Kidney epithelial cell (primary cell): ENCODE measurements around the gene TMEM87B. TPM values are rescaled to one million over a fixed set of nuclear protein-coding genes. Genes with fewer than 3 reads are reported as not detected.
A peak's percentile ranks its signal among the peaks of the same experiment; 100 is the strongest.

ENCODE experiments used
- DNase-seq: peaks from one replicate; pipeline ENCODE4 v3.0.0-alpha.2; 2010; ENCODE audit warnings: low read depth
- H3K27me3 ChIP-seq: 2 replicates; pipeline ENCODE4 v1.6.0; 2011; ENCODE audit warnings: low read length; ENCODE audit not compliant: control insufficient read depth, insufficient read depth
- H3K36me3 ChIP-seq: 2 replicates; pipeline ENCODE4 v1.5.1; 2011; ENCODE audit warnings: low read length; ENCODE audit not compliant: control insufficient read depth, insufficient read depth
- H3K4me3 ChIP-seq: 2 replicates; pipeline ENCODE4 v1.5.1; 2011; ENCODE audit warnings: low read depth, mild to moderate bottlenecking, control low read depth, low read length
- total RNA-seq: library from RNA; depleted of rRNA; stranded (reverse); fragments of >200 nt; gene quantifications from 2 replicates; pipeline ENCODE4 v1.2.3, GENCODE V29; 2015
- TF ChIP-seq, protein P1 (sequence below): IDR thresholded peaks from 2 replicates; pipeline ENCODE4 v1.5.1; 2011; ENCODE audit warnings: mild to moderate bottlenecking, moderate library complexity, low read length, control low read depth, inconsistent platforms; ENCODE audit not compliant: insufficient read depth, poor library complexity, severe bottlenecking

TMEM87B gene
- total RNA-seq, 1 donor from 2014 or later = 24.5 TPM

GRCh38 chr2:112029164-112029563 is 25.9 kb upstream of the TMEM87B start:
- TF ChIP-seq, protein P1, sequence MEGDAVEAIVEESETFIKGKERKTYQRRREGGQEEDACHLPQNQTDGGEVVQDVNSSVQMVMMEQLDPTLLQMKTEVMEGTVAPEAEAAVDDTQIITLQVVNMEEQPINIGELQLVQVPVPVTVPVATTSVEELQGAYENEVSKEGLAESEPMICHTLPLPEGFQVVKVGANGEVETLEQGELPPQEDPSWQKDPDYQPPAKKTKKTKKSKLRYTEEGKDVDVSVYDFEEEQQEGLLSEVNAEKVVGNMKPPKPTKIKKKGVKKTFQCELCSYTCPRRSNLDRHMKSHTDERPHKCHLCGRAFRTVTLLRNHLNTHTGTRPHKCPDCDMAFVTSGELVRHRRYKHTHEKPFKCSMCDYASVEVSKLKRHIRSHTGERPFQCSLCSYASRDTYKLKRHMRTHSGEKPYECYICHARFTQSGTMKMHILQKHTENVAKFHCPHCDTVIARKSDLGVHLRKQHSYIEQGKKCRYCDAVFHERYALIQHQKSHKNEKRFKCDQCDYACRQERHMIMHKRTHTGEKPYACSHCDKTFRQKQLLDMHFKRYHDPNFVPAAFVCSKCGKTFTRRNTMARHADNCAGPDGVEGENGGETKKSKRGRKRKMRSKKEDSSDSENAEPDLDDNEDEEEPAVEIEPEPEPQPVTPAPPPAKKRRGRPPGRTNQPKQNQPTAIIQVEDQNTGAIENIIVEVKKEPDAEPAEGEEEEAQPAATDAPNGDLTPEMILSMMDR = no peak
- H3K36me3 ChIP-seq = no peaks in the 10 kb centered on the region
- H3K27me3 ChIP-seq = no peaks in the 10 kb centered on the region
- no peak for DNase-seq
- no peak overlapping the region for H3K4me3 ChIP-seq

GRCh38 chr2:112031473-112032223 is 23.4 kb upstream of the TMEM87B start:
- TF ChIP-seq, protein P1 = no peak
- no peak for DNase-seq
- H3K36me3 ChIP-seq = no peaks in the 10 kb centered on the region
- H3K4me3 ChIP-seq = no peak overlapping the region
- H3K27me3 ChIP-seq = no peaks in the 10 kb centered on the region

- no peaks in the 10 kb centered on the region for H3K27me3 ChIP-seq
- DNase-seq = no peak
- no peak overlapping the region for H3K4me3 ChIP-seq
- TF ChIP-seq, protein P1 = no peak
- H3K36me3 ChIP-seq = no peaks in the 10 kb centered on the region
Measured at GRCh38 chr2:112032224-112032586, 22.9 kb upstream of the TMEM87B start.

DNA sequence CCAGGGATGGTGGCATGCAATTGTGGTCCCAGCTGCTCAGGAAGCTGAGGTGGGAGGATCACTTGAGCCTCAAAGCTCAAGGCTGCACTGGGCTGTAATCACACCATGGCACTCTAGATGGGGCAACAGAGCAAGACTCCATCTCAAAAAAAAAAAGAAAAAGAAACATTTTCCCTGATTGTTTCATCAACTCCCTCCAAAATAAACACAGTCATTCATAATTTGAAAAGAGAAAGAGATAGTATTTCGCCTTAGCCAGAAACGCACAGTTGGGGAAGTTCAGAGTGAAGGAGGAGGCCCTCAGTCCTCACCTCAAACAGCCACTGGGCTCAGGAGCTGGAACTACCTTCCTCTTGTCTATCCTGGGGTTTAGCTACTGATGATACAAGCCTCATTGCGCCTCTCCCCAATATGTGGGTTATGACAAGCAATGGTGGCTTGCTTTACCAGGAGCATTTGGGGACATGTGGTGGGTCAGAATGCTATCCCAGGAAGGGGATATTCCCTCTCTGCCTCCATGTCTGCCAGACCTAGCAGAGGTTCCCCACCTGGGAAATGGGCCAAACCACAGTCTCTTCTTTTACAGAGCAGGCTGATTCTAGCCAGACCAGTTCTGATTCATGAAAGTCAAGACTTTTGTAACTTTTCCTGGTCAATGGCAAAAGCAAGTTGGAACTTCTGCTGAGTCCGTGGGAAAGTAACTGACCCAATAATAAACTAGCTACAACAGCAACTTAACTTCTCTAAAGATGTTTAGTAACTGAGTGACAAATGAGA is 22.2 kb upstream of the TMEM87B start:
- DNase-seq = peak; percentile 48
- Histone ChIP-seq H3K36me3 (no peaks in the 10 kb centered on the region), H3K4me3 (no peak overlapping the region), H3K27me3 (no peaks in the 10 kb centered on the region)
- TF ChIP-seq, protein P1 = peak; percentile 13

DNA sequence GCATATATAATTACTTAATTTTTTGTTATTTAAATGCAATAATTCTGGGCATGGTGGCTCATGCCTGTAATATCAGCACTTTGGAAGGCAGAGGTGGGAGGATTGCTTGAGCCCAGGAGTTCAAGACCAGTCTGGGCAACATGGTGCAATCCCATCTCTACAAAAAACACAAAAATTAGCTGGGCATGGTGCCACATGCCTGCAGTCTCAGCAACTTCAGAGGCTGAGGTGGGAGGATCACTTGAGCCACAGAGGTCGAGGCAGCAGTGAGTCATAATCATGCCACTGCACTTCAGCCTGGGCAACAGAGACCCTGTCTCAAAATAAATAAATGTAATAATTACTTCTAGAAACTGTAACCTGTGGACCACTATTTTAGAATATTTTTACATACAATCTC is 21.5 kb upstream of the TMEM87B start:
- no peak overlapping the region for H3K4me3 ChIP-seq
- H3K27me3 ChIP-seq = no peaks in the 10 kb centered on the region
- no peaks in the 10 kb centered on the region for H3K36me3 ChIP-seq
- TF ChIP-seq, protein P1 = no peak
- peak; percentile 37 for DNase-seq
